HG02884 (cell line): ENCODE data around the gene G2E3.
"Not testable (repeated sequence)": the region's sequence is repeated elsewhere in the genome, so short reads cannot be mapped to it uniquely, and the experiment has no call there.

Experiments used
- ATAC-seq: cut with Tn5 transposase; IDR thresholded peaks from one replicate; pipeline ENCODE4 v1.9.1; 2021; ENCODE audit warnings: mild to moderate bottlenecking, moderate library complexity; ENCODE audit not compliant: unreplicated experiment

Gene G2E3

DNA sequence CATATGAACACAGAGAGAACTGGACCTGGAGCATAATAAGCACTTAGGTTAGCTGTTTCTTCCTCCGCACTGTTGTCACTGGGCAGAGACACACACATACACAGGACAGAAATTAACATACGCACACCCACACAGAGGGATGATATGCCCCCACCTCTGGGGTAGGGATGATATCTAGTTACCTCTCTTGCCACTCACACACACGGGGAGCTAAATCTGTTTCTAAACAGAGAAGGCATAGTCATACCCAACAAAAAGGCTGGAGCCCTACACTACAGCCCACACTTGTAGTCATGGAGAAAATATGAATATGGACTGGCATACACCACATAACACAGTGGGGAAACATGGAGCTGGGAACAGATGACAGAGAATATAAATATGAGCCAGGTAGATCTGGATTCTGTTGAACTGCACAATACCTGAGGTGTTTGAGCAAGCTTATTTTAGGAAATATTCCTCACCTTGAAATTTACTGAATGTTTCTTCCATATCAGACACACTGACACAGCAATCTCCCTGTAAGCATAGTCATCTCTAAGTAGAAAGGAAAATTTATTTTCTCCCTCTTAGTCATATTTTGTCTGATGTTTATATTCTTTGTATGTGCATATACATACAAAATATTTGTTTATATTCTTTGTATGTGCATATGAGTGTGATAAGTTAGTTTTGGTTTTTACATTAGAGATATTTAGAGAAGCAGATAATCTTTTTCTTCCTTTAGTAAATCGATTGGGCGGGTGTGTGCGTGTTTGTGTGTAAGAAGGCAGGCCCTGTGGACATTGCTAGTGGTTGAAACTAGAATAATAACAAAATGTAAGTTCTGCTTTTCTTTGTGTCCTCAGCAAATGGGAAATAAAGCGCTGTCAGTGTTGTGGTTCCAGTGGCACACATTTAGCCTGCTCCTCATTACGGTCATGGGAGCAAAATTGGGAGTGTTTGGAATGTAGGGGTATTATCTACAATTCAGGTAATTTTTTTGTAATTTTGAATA, 42.3 kb downstream of the G2E3 start:
- no peak for ATAC-seq

DNA sequence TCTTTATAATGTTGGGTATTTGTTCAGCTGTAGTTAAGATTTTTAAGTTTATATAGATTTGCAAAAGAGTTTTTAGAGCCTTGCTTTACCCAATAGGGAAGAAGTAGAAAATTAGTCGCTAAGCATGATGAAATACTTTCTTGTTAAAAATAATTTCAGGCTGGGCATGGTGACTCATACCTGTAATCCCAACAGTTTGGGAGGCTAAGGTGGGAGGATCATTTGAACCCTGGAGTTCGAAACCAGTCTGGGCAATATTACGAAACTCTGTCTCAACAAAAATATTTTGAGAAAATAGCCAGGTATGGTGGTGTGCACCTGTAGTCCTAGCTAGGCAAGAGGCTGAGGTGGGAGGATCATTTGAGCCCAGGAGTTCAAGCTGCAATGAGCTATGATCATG, 44.4 kb downstream of the G2E3 start:
- ATAC-seq: no peak

DNA sequence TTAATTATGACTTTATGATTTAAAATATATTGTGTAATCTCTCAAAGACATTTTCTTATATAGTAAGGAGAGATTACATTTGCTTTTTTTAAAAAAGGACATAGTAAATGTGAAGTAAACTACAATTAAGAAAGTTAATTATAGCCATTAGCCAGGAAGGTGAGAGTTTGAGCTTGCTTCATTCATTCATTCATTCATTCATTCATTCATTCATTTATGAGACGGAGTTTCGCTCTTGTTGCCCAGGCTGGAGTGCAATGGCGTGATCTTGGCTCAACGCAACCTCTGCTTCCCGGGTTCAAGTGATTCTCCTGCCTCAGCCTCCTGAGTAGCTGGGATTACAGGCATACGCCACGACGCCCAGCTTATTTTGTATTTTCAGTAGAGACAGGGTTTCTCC, 45.7 kb downstream of the G2E3 start:
- not testable (repeated sequence) for ATAC-seq

DNA sequence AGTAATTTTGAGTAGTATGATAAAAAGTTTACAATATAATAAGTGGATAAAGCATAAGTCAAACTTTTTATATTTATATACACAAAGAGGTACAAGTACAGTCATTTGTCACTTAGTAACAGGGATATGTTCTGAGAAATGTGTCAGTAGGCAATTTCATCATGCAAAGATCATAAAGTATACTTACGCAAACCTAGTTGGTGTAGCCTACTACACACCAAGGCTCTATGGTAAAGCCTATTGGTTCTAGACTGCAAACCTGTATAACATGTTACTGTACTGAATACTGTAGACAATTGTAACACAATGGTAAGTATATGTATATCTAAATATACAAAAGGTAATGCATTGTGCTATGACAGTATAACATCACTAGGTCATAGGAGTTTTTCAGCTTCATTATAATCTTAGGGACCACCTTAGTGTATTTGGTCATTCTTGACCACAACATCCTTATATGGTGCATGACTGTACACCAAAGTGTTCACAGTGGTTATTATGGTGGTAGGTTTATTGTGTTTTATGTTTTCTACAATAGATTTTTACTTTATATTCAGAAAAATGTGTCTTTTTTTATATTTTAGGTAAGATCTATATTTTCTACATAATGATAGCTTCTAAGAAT, 48.3 kb downstream of the G2E3 start:
- no peak for ATAC-seq

- ATAC-seq: no peak
Observed at GRCh38 chr14:30608533-30609006, 49.6 kb downstream of the G2E3 start.

DNA sequence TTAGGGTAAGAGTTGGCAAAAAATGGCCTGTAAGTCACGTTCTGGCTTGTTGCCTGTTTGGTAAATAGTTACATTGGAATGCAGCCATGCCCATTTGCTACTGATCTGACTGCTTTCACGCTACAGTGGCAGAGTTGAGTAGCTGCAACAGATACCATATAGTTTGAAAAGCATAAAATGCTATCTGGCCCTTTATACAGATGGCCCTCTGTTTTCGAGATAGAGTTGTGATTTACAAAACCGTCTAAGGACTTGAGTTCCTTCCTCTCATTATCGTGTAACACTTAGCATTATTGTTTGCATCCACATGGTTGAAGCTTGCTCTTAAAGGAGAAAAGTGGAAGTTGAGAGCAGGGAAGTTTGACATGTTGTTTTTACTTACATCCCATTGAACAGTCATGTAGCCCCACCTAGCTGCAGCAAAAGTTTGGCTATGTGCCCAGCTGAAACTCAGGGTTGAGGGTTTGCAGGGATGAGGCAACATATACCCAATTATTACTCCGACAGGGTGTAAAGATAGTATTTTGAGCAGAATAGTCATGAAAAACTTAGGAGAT, 51.9 kb downstream of the G2E3 start:
- no peak for ATAC-seq

DNA sequence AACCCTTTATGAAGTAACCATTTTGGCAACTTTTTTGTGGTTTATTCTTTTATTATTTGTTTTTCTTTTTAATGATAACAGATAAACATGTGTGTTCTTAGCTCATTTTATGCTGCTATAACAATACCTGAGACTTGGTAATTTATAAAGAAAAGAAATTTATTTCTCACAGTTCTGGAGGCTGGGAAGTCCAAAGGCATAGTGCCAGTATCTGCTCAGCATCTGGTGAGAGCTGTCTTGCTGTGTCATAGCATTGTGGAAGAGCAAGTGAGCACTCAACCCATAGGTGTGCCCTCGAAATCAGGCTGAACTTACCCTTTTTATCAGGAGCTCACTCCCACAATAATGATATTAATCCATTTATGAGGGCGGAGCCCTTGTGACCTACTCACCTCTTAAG, 55.2 kb downstream of the G2E3 start:
- no peak for ATAC-seq

- ATAC-seq: peak; percentile 33
Observed at GRCh38 chr14:30620178-30620577, 61.2 kb downstream of the G2E3 start.

DNA sequence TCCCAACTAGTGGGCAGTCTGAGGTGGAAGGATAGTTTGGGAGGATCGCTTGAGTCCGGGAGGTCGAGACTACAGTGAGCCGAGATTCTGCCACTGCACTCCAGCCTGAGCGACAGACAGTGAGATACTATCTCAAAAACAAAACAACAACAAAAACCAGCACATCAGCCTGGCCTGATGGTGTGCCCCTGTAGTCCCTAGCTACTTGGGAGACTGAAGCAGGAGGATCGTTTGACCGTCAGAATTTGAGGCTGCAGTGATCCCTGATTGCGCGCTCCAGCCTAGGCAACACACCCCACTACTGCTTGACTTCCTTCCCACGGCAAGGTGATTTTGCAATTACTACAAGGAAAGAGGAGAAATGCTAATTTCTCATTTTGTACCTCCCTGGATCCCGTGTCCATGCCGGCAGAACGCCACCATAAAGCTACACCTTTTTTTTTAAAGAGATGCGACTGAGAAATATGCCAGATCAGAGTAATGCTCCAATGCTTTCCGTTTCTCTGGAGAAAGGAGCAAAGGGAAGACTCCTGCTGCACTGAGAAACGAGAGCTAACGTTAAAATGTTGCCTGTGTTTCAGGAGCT, 62.5 kb downstream of the G2E3 start:
- no peak for ATAC-seq

- ATAC-seq: peak; percentile 94
Observed at GRCh38 chr14:30621940-30622830, 63.2 kb downstream of the G2E3 start, which contains the start of gene SCFD1. Gene SCFD1, plus strand, starts transcription at chr14:30622319. Its CDS starts 20 bp downstream, at chr14:30622339.

DNA sequence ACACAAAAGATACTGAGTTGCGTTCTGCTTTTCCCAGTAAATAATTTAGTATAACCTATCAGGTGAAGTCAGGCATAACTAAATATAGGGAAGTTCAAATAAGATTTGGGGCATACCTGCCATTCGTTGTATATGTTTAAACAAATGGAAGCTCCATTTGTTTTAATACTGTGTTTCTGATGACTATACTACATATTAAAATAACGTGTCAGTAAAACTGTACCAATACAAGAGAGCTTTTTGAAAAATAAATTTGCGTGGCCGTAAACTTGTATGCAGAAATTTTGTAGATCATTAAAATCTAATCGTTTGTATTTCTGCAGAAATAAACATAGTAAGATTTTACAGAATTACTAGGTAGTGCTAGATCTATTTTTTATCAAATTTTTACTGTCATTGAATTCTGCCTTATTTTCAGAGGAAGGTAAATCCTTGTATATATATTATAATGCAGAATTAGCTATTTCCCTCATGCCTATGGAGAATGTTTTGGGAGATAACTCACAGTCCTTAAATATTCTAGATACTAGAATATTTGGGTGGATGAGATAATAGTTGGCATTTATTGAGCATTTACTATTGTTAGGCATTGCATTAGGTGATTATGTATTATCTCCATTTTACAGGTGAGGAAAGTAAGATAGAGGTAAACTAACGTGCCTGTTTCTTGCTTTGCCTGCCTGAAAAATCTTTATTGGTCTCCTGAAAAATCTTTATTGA, 64.6 kb downstream of the G2E3 start:
- no peak for ATAC-seq

GRCh38 chr14:30624132-30624423, 65.1 kb downstream of the G2E3 start:
- no peak for ATAC-seq

DNA sequence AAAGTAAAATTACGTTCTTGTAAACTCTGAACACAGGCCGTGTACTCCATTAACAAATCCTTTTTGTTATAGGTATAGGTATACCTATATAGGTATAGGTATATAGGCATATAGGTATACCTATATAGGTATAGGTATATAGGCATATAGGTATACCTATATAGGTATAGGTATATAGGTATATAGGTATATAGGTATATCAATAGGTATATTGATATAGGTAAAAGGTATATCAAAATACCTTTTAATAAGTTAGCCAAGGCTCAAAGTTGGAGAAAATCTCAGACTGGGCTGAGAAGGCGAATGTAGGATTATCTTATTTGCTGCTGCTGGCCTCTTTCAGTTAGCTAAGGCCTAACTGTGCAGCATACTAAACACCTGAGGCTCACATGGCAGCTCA, 66.6 kb downstream of the G2E3 start:
- ATAC-seq: no peak

DNA sequence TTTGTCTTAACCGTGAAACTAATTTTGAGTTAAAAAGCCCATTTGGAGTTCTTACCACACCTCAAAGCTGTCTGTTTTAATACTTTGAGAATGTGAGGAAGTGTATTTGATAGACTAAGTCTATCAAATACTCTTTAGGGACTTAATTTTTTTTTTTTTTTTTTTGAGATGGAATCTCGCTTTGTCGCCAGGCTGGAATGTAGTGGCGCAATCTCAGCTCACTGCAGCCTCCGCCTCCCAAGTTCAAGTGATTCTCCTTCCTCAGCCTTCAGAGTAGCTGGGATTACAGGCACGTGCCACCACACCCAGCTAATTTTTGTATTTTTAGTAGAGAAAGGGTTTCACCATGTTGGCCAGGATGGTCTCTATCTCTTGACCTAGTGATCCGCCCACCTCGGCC, 70.5 kb downstream of the G2E3 start:
- not testable (repeated sequence) for ATAC-seq

DNA sequence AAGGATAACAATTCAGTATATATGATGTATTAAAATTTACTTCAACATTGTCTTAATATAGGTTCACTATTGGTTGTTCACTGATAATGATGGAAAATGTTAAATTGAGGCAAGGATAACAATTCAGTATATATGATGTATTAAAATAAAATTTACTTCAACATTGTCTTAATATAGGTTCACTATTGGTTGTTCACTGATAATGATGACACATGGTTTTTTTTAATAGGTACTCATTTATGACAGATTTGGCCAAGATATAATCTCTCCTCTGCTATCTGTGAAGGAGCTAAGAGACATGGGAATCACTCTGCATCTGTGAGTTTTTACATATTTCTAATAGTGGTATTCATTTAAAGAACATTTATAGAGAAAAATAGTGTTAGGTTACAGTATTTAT, 71.3 kb downstream of the G2E3 start:
- no peak for ATAC-seq

- ATAC-seq: no peak
Observed at GRCh38 chr14:30632730-30633129, 73.8 kb downstream of the G2E3 start.

GRCh38 chr14:30638926-30639325, 80.0 kb downstream of the G2E3 start:
- no peak for ATAC-seq

GRCh38 chr14:30641207-30641606, 82.2 kb downstream of the G2E3 start:
- no peak for ATAC-seq

GRCh38 chr14:30644462-30644861, 85.5 kb downstream of the G2E3 start:
- not testable (repeated sequence) for ATAC-seq

DNA sequence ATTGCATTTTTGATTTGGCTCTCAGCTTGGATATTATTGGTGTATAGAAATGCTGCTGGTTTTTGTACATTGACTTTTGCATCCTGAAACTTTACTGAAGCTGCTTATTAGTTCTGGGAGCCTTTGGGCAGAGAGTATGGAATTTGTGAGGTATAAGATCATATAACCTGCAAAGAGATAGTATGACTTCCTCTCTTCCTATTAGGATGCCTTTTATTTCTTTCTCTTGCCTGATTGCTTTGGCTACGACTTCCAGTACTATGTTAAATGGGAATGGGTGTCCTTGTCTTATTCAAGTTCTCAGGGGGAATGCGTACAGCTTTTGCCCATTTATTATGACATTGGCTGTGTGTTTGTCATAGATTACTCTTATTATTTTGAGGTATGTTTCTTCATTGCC, 86.6 kb downstream of the G2E3 start:
- ATAC-seq: no peak
